Daoy (cell line): ENCODE results near the gene CACNA2D2. TPM values are rescaled to one million over a fixed set of nuclear protein-coding genes. Genes with fewer than 3 reads are reported as not detected.
A peak's percentile ranks its signal among the peaks of the same experiment; 100 is the strongest.

ENCODE experiments used
- DNase-seq: peaks from one replicate; pipeline ENCODE4 v3.0.0-alpha.2; 2015; ENCODE audit warnings: low read depth
- total RNA-seq: library from RNA; depleted of rRNA; stranded (reverse); fragments of >200 nt; shearing (Covaris generic); gene quantifications from 2 replicates; pipeline ENCODE4 v1.2.3, GENCODE V29; 2014; rRNA removed

CACNA2D2 gene
- 0.03 TPM in 1 of 2 replicates, not detected in the other for total RNA-seq

DNA sequence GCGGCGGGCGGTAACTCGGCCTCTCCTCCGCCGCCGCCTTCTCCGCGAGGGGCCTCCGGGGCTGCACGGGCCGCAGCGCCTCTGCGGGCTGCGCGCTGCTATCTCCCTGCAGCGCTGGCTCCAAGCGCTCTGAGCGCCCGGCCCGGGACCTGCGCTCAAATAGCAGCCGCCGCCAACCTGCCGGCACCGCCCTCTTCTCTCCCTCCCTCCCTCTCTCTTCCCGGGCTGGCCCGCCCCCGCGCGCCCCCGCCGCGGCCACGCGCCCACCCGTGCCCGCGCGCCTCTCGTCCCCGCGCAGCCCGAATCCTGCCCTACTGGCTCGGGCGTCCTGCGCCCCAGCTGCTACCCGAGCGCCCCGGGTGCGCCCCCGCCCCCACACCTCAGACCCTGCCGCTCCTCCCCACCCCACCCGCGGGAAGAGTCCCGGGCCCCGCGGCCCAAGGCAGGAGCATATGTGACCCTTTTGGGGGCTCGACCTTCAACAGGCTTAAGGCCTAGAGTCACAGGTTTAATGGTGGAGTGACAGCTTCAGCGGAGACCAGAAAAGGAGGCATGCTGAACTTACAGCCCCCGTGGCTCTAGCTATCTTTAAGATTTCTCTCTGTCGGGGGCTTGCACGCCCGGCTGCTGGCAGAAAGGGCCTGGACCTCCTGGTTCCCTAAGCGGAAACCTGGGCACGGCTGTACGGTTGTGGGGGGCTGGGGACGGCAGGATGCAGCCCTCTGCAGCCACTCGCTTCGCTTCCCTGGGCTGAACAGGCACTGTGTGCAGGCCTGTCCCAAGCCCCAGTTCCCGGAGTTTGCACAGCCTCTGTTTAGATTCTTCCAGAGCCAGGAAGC lies at the start of gene CACNA2D2:
Gene CACNA2D2 (minus strand): TSS at position 131 of the 839 bp plus-strand sequence. CDS start 211 bp downstream, outside the sequence.
- DNase-seq = peak; percentile 34

DNA sequence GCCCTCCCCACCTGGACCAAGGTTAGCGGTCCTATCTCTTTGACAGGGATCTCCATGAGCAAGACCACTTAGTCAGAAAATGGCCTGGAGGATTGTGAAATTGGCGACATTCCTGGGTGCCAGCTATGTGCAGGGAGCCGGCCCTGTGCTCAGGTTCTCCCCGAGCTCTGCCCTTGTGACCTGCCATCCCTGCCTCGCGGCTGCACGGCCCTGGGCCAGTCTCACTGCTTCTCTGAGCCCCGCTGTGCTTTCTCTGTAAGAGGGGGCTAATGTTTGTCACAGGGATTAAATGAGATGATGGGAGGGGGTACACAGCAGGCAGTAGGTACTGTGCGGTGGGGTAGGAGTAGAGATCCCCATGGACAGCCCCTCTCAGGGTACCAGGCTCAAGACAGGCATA lies 49.2 kb upstream of the CACNA2D2 start:
- no peak for DNase-seq

DNA sequence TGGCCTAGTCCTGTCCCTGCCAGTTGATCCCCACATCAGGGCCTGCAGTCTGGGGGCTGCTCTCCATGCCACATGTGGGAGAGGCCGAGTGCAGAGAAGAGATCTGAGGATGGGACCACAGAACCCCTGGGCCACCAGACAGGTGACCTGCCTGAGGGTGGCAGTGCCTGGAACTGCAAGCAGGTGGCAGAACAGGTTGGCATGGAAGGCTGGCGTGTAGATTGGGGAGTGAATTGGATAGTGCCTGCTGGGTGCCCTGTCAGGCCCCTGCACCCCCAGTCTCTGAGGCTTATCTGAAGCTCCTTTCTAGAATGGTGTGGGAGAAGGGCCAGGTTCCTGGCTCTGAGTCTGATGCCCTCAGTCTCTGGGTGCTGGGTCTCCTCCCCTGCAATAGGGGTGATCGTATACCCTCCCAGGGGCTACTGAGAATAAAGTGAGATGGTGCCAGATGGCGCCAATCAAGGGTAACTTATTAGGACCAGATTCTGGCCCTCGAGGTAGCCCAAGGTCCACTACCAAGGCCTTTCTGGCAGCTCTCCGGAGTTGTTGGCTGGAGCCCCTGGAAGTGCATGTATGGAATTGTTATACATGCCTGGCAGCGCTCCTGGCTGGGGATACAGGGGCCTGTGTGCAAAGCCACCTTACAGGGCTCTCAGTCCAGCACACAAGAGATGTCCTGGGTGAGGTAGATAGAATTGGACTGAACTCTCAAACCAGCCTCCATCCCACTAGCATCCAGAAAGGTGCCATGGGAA lies 48.4 kb upstream of the CACNA2D2 start:
- no peak for DNase-seq

DNA sequence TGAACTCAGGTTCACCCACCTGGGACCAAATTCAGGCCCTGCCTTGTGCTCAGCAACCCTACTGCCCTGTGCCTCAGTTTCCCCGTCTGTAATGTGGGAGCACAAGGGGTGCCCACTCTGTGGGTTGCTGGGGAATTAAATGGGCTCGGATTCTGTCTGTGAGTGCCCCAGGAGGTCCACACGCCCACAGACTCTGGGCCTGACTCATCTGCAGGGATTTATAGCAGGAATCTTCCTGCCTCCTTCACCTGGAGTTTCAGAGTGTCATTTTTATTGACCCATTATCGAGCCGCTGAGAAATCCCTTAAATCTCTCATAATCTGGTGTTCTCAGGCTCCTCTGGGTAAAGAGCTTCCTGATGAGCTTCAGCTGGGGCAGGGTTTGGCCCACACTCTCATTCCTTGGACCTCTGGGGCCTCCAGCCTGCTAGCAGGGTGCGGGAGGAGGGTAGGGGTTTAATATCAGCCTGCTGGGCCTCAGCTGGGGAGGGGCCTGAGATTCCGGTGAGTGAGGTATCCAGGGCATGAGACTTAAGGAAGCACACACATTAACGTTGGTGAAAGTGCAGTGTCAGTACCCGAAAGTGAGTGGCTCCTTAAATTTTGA lies 47.7 kb upstream of the CACNA2D2 start:
- DNase-seq = no peak

DNA sequence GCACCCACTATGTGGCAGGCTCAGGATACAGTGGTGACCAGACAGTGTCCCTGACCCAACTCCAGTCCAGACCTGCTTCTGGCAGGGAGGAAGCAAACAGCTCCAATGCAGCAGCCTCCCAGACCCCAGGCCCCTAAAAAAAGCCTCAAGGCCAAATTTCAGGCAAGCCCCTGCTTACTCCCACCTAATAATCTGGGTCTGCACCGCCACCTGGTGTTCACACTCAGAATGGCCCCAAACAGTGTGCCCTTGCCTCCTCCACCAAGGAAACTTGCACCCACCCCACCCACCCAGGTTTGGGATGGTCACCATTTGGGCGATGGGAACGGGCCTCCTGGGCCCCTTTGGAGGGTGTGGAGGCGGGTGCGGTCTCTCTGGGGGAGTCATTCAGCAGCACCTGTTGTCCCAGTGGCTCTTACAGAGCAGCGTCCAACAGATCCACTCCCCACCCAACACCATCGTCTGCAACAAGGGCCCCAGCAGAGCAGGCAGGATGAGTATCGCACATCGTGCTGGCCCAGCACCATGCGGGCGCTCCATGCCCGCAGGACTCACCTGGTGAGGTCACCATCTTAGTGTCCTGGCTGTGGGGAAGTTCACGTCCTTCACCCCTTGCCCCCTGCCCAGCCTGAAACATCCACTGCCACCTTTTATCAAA lies 46.8 kb upstream of the CACNA2D2 start:
- DNase-seq = peak; percentile 34

DNA sequence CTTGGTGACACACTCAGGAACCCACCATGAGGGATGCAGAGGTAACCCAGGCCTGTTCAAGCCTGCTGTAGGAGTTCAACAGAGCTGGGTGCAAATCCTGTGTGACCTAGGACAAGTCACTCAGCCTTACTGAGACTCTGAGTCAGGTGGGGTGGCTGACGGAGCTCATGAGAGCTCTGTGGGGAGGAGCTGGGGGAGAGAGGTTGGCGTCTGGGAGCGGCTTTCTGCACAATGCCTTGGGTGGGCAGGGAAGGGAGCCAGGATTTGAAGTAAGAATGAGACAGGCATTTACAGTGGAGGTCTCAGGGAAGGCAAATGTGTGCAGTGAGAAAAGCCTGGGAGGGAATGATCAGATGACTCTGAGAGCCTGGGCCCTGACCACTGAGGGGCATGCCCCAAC lies 45.8 kb upstream of the CACNA2D2 start:
- DNase-seq = no peak

DNA sequence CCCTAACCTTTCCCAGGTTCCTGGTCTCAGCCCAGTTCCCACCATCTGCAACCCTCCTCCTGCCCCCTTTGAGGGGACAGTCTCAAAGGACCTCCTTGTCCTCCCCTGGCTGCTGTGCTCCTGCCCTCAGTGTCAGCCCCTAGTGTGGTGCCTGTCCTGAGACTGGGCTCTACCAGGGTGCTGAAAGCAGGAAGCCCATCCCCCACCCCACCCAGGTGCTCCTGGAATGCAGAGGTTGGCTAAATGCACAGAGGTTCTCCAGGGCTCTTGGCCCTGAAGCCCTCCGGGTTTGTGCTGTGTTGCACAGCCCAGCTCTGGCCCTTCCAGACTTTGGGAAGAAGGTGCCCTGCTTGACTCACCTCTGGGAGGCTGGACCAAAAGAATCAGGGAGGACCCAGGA lies 42.3 kb upstream of the CACNA2D2 start:
- no peak for DNase-seq

DNA sequence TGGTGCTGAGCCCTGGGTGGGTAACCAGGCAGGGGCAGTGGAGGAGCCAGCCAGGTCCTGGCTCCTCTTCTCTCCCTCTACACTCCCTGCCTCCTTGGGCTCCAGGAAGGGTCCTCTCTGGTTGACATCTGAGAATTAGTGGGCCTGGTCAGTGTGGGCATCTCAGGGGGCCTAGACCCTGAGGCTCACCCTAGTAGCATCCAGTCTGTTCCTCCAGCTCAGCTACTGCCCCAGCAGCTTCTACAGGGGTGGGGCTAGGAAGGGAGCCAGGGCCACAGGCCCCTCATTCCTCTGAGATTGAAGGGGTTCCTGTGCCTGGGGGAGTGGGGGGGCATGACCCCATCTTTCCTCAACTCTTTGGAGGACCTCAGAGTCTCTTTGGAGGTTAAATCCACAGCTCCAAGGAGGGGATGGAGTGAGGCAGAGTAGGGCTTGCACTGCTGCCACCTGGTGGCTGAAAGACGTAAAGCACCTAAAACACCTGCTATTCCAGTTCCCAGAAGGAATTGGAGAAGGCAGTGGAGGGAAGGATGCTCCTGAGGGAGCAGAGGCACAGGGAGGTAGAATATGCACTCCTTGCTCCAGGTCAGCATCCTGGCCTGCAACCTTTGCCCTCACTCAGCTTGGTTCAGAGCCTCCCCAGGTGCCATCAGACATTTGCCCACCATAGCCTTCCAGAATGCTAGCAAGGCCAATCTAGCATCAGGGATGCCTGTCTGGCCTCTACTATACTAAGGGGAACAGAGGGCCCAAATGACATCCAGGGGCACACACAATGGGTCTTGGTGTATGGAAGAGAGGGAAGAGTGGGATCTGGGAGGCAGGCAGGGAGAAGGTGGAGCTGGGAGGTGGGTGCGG lies 39.0 kb upstream of the CACNA2D2 start:
- DNase-seq = peak; percentile 49

DNA sequence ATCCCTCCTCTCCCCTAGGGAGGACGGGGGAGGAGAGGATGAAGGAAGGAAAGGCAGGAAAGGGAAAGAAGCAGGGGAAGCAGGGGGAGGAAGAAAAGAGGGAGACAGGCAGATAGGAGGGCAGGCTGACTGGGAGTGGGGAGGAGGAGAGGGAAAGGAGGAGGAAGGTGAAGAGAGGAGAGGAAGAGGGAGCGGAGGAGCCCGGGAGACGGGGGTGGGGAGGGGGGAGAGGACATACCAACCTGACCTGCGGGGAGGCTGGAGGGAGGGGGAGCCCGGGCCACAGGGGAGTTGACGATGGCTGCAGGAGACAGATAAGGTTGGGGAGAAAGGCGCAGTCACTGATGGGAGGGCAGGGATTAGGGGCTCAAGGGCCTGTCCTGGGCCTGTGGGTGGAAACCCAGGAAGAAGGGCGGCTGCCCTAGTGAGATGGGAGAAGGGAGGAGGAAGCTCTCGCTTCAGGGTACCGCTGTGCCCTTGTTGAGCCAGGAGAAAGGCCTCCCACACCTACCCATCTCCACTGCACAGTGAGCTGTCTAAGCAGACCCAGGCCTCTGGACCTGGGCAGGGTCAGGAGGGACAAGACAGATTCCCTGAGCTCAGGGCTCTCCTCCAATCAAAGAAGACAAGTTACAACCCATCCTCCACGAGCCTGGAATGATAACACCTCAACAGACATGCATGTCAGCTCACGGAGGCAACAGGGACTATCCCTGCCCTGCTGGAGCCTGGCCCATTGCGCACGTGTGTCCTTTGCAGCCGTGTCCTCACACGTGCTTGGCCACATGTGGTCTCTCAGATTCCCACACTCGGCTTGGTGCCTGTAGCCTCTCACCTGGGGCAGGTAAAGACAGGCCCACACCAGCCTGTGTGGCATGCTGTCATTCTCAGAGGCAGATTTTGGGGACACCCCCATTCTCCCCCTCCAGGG lies 36.2 kb upstream of the CACNA2D2 start:
- no peak for DNase-seq

DNA sequence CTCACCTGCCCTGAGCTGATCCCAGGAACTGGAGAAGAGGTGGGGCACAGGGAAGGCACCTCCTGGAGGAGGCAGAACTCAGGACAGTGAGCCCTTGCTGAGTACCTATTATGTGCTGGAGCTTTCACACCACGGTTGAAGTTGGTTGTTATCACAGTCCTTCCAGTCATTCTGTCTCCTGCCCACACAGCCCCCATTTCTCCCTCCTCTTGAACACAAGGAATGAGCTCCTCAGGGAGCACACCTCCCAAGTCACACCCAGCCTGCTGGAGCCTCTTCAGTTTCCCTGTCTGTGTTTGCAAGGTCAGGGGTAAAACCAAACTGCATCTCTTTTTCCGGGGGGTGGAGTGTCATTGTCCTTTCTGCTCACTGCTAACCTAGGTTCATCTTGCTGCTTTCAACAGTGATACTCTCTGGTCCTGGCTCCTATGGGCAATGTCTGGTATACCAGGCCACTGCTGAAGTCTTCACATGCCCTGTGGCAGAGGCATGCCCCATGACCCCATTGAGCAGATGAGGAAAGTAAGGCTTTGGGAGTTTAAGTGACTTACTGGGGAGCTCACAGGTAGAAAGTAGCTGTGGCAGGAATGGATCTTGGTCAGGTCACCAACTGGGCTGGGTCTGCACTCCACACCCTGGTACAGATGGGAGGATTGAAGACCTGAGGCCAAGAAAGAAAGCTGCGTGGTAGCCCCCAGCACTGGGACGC lies 34.1 kb upstream of the CACNA2D2 start:
- DNase-seq = no peak

DNA sequence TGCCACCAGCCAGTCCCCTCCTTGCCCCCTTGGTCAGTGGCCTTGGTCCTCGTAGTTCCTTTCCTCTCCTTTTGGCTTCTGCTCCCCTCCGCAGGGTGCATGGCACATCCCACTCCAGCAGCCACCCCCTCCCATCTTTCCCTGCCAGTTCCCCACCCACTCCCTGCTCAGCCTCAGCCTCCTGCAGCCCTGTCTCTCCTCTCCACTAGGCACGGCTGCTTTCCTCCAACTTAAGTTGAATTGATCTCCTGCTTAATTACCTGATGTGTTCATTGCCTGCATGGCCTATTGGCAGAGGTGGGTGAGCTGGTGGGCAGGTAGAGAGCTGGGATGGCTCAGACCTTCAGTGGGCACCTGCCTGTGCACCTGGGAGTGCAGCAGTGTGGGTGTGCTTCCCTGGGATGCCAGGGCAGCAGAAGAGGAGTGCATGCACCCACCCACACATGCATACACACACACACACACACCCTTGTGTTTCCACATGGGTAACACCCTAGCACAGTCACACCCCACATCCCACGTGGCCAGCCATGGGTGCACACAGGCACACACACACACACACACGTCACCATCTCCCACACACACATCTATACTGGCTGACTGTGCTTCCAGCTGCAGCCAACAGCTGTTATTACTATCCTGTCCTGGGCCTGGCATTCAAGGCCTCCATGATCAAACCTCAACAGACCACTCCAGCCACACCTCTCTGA lies 33.2 kb upstream of the CACNA2D2 start:
- no peak for DNase-seq

DNA sequence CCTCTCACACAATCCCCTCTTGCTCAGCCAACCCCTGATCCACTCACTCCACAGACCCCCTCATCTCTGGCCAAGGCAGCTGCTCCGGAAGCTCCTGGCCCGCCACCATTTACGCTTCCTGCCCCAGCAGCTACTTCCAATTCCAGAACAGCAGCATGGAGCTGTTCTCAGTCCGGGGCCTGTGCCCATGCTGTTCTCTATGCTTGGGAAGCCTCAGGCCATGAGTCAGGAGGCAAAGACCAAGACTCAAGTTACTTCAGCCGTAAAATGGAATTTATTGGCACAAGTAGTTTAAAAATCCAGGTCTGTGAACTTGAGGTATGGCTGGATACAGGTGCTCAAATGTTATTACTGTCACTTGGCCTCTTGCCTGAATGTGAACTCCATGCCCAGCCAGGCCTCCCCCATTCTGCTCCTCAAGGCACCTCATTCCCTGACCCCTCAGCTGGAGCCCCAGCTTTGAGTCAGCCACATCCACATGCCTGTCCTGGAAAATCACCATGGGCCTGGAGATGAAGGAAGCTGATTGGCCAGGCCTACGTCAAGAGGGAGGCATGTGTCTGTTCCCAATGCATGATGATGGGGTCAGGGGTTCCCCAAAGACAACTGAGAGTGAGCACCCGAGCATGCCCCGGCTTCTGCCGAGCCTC lies 31.4 kb upstream of the CACNA2D2 start:
- DNase-seq = no peak

DNA sequence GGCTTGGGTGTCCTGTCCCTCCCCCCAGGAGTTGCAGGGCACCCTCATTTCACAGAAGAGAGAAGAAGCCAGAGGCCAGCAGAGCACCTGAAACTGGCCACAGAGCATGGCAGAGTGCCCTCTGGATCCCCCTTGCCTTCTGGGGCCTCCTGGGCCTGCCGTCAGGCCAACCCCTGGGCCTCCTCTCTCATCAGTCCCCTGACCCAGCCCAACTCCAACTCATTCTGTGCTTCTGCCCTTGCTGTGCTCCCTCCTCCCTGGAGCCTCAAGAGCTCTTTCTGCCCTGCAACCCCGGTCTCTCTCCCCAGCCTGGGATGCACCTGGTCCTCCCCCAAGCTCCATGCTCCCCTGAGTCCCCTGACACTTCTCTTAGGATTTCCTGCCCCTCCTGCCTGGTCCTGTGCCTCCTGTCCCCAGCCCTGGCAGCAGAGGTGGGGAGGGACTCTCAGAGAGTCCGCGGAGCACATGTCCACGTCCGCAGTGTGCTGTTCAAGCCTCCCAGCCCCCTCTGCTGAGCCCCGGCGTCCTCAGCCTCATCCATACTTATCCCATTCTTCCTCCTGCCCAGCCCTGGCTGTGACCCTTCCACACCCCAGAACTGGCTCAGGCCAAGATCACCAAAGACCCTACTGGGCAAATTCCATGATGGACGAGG lies 30.5 kb upstream of the CACNA2D2 start:
- no peak for DNase-seq

DNA sequence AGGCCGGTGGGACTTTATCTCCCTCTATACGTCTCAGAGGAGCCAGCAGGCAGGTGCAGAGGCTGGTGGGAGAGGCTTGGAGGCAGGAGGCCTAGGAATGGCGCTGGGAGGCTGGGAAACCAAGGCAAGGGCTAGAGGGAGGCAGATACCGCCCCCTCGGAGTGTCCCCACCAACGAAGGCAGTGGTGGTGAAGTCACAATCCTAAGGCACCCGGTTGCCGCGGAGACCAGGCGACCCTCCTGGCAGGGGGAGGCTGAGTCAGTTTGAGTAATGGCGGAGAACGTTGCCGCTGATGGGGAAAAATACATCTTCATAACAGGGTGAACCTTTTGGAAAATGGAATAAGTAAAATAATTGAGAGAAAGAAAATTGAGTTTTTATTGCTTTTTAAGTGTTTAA lies 29.9 kb upstream of the CACNA2D2 start:
- DNase-seq = no peak

DNA sequence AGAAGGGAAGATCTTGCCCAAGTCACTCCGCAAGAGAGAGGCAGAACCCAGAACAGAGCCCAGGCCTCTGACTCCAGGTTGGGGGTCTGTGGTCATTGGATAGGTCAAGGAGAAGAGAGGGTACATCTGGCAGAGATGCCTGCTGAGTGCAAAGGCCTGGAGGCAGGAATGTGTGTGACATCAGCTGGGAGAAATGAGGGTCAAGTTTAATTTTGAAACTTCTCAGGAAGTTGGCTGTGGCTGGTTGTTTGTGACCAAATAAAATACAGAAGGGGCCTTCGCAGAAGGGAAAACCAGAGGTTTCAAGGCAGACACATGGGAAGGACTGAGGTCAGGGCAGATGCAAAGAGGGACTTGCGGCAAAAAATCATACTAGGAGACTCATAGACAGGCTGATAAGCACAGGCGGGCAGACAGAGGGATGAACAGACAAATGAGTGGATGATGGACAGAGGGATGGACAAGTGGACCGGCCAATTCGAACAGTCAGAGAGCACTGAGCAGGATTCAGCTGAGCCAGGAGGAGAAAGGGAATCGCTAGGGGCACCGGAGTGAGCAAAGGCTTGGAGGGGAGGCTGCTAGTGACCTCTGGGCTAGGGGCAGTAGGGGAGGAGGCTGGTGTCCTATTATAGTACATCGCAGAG lies 28.8 kb upstream of the CACNA2D2 start:
- DNase-seq = no peak

DNA sequence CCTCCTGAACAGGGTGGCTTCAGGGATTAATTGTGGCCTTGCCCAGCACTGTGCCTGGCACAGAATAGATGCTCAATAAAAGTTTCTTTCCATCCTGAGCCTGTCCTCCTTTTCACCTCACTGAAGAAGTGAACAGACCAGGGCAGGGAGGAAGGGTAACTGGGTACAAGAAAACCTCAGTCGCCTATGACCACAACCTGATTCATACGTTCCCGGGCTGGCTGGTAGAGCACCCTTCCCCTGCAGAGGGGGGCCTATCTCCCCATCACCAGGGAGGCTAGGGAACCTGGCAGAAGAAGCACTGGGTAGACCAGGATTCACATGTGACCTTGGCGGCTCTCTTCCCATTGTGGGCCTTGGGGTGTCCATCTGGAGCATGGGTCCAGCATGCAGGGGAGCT lies 27.8 kb upstream of the CACNA2D2 start:
- no peak for DNase-seq
